Measurements from ENCODE around the gene KIAA1549. TPM values are rescaled to one million over a fixed set of nuclear protein-coding genes. Genes with fewer than 3 reads are reported as not detected.

Gene KIAA1549
- polyA plus RNA-seq, 1 experiment = 2.5 TPM

DNA sequence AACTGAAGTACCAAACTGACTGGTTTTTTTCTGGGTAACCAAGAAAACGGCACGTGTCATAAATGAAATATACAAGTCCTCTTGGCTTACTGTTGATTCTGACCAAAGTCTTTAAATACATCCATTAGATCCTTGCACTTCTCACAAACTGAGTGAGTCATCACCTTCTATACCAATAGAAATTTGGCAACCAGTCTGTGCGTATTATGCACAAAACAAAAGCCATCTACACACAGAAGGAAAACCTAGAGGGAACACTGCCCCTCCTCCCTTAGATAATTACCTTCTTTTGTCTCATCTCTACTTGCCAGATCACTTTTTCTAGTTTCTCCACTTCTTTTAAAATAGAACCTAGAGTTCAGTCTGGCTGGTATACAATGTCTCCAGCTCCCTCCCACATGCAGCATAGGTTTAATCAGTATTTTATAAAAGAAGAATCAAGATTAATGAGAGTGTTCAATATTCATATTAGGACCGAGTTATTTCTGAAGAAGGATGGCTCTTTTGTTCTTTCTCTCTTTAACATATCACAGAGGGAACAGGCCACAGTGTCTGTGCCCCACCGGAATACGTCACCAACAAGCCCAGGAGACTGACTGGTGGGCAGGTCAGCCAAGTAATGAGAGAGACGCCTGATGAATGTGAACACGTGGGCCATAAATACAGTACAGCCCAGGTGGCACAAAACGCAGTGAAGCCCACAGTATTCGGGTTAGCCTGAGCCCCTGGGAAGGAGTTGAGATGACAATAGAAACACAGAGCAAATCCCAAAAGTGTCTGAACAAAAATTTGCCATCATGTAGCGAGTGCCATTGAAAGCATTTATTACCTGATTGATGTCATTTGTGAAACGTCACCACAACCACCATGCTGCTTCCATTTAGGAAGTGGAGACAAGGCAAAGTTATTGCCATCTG is 91.3 kb downstream of the KIAA1549 start:
- H3K4me3 ChIP-seq (ENCODE audit: low read depth, low read length) = no peak overlapping the region
- no peaks in the 10 kb centered on the region for H3K36me3 ChIP-seq (ENCODE audit: control insufficient read depth, insufficient read depth, low read length)
- TF ChIP-seq CTCF (IDR thresholded peaks at IDR 0.05; ENCODE audit: insufficient read depth, low read depth, low read length) = no peak
- POLR2A ChIA-PET = interaction anchor here (0.7 kb wide), 1 partner anchor 15 kb away, joined by 4 read pairs; no protein-coding TSS in a partner anchor
- no peaks in the 10 kb centered on the region for H3K27me3 ChIP-seq (ENCODE audit: control insufficient read depth, insufficient read depth, low read length)
- CTCF ChIA-PET = interaction anchor here (0.6 to 2.3 kb wide), 5 partner anchors 8 to 92 kb away, joined by 3 to 8 read pairs (median 5); no protein-coding TSS in a partner anchor
- no peak for DNase-seq (ENCODE audit: low read depth)

- no peak for TF ChIP-seq CTCF (IDR thresholded peaks at IDR 0.05; ENCODE audit: insufficient read depth, low read depth, low read length)
- H3K36me3 ChIP-seq (ENCODE audit: control insufficient read depth, insufficient read depth, low read length) = no peaks in the 10 kb centered on the region
- H3K27me3 ChIP-seq (ENCODE audit: control insufficient read depth, insufficient read depth, low read length) = no peaks in the 10 kb centered on the region
- CTCF ChIA-PET = interaction anchor here (2.0 to 3.2 kb wide), 2 partner anchors 11 to 98 kb away, joined by 6 to 30 read pairs; no protein-coding TSS in a partner anchor
- H3K4me3 ChIP-seq (ENCODE audit: low read depth, low read length) = no peak overlapping the region
- DNase-seq (ENCODE audit: low read depth) = no peak
- POLR2A ChIA-PET = no interaction called here
These were observed 93.1 kb downstream of the KIAA1549 start for GRCh38 chr7:138887872-138888656.

- no peak overlapping the region for H3K4me3 ChIP-seq (ENCODE audit: low read depth, low read length)
- H3K36me3 ChIP-seq (ENCODE audit: control insufficient read depth, insufficient read depth, low read length) = no peaks in the 10 kb centered on the region
- DNase-seq (ENCODE audit: low read depth) = no peak
- no peaks in the 10 kb centered on the region for H3K27me3 ChIP-seq (ENCODE audit: control insufficient read depth, insufficient read depth, low read length)
- CTCF ChIA-PET = interaction anchor here (0.6 to 3.2 kb wide), 33 partner anchors 8 to 234 kb away, joined by 3 to 30 read pairs (median 5); no protein-coding TSS in a partner anchor
- no peak for TF ChIP-seq CTCF (IDR thresholded peaks at IDR 0.05; ENCODE audit: insufficient read depth, low read depth, low read length)
- POLR2A ChIA-PET = no interaction called here
These were observed 94.0 kb downstream of the KIAA1549 start for GRCh38 chr7:138887085-138887710.

- POLR2A ChIA-PET = no interaction called here
- Histone ChIP-seq H3K4me3 (ENCODE audit: low read depth, low read length) (no peak overlapping the region), H3K27me3 (ENCODE audit: control insufficient read depth, insufficient read depth, low read length) (no peaks in the 10 kb centered on the region), H3K36me3 (ENCODE audit: control insufficient read depth, insufficient read depth, low read length) (no peaks in the 10 kb centered on the region)
- peak; percentile 60 for TF ChIP-seq CTCF (IDR thresholded peaks at IDR 0.05; ENCODE audit: insufficient read depth, low read depth, low read length)
- CTCF ChIA-PET = interaction anchor here (0.6 to 3.2 kb wide), 36 partner anchors 9 to 235 kb away, joined by 3 to 30 read pairs (median 4); no protein-coding TSS in a partner anchor
- DNase-seq (ENCODE audit: low read depth) = no peak
These were observed 94.7 kb downstream of the KIAA1549 start for GRCh38 chr7:138886501-138886917.
